Upper lobe of left lung (tissue), 6 donors: Measurements from ENCODE around the gene BTBD2. TPM values are rescaled to one million over a fixed set of nuclear protein-coding genes. Genes with fewer than 3 reads are reported as not detected.

Experiments used
- ATAC-seq, 2 donors: fragments of 200-7000 bp; cut with Tn5 transposase; one replicate each; pipeline ENCODE4 v1.9.1; 2022; ENCODE audit warnings: mild to moderate bottlenecking in 2 of 2, moderate library complexity in 2 of 2; ENCODE audit not compliant: low FRiP score in 2 of 2
- DNase-seq, 2 donors: peaks; one replicate each; pipeline ENCODE4 v3.0.0-alpha.2; 2019 to 2020
- H3K27ac ChIP-seq, 4 donors: fragments of 200-600 bp; sonication (generic); one replicate each; pipeline ENCODE4 v1.5.1; 2016 to 2019
- H3K27me3 ChIP-seq, 4 donors: fragments of 200-600 bp; sonication (generic); one replicate each; pipeline ENCODE4 v1.5.1; 2017 to 2019
- H3K36me3 ChIP-seq, 4 donors: fragments of 200-600 bp; sonication (generic); one replicate each; pipeline ENCODE4 v1.5.1; 2016 to 2019
- H3K4me1 ChIP-seq, 4 donors: fragments of 200-600 bp; sonication (generic); one replicate each; pipeline ENCODE4 v1.5.1; 2018 to 2019
- H3K4me3 ChIP-seq, 4 donors: fragments of 200-600 bp; sonication (generic); one replicate each; pipeline ENCODE4 v1.5.1; 2017 to 2019; ENCODE audit warnings: mild to moderate bottlenecking in 2 of 4, moderate library complexity in 1 of 4
- H3K9me3 ChIP-seq, 4 donors: fragments of 200-600 bp; sonication (generic); one replicate each; pipeline ENCODE4 v1.5.1; 2018 to 2019
- CTCF ChIP-seq, 6 experiments: fragments of 450-650 bp in 4 of 6; fragments of 200-600 bp in 2 of 6; sonication (generic) in 2 of 6; IDR thresholded peaks; one replicate each; pipeline ENCODE4 v1.5.1; 2016 to 2019; ENCODE audit warnings: antibody characterized with exemption in 6 of 6
- EP300 ChIP-seq, 4 donors: sonication (generic); formaldehyde crosslinking; IDR thresholded peaks; one replicate each; pipeline ENCODE4 v1.5.1; 2017; ENCODE audit warnings: antibody characterized with exemption in 4 of 4, control low read depth in 2 of 4
- POLR2A ChIP-seq, 4 donors: fragments of 450-650 bp; IDR thresholded peaks; one replicate each; pipeline ENCODE4 v1.5.1; 2016 to 2017; ENCODE audit warnings: antibody characterized with exemption in 4 of 4, mild to moderate bottlenecking in 2 of 4
- POLR2AphosphoS5 ChIP-seq, 2 donors: sonication (generic); formaldehyde crosslinking; IDR thresholded peaks; one replicate each; pipeline ENCODE4 v1.5.1; 2017; ENCODE audit warnings: antibody characterized with exemption in 2 of 2
- WGBS, 2 donors: methylation state at CpG; one replicate each; pipeline ENCODE4 v1.1.5; 2017 to 2018; 5-methylcytosine and 5-hydroxymethylcytosine counted together
- total RNA-seq, 6 donors: library from RNA; depleted of rRNA in 4 of 6; stranded (reverse); fragments of >200 nt in 4 of 6; gene quantifications; one replicate each; pipeline versions ENCODE4 v1.1.0 to v1.2.1, GENCODE V29; 2016 to 2021
- donor health status: DM: no; HTN: no; CAD: no; lungs with moderate emphysema.
- donor health status: DM: no; HTN: yes; CAD: no; lungs with severe emphysema.

The BTBD2 gene
- total RNA-seq, 6 donors from 2014 or later, result 49.0 to 87.3 (median 69.8) TPM

DNA sequence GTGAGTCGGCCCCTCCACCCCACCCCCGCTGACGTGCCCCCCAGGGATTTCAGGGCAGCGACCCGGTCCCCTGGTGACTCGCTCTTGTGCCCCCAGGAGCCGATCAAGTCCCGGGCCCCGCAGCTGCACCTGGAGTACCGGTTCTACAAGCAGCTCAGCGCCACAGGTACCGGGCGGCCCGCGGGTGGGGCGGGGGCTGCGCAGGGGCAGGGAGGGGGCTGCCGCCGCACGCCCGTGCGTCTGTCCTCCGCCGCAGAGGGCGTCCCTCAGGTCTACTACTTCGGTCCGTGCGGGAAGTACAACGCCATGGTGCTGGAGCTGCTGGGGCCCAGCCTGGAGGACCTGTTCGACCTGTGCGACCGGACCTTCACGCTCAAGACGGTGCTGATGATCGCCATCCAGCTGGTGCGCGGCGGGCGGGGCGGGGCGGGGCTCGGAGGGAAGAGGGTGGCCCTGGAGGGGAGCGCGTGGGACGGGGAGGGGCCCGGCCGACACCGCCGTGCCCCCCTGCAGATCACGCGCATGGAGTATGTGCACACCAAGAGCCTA lies 37.1 kb downstream of the BTBD2 start:
- WGBS, 2 donors, result 96% methylated on average over 37 to 46 of the region's 51 CpGs
- no peak for TF ChIP-seq EP300 (IDR thresholded peaks at IDR 0.05)
- no peak for TF ChIP-seq POLR2AphosphoS5 (IDR thresholded peaks at IDR 0.05)
- TF ChIP-seq POLR2A (IDR thresholded peaks at IDR 0.05), result no peak
- TF ChIP-seq CTCF (IDR thresholded peaks at IDR 0.05), result no peak
- Histone ChIP-seq H3K27ac (no peak overlapping the region), H3K36me3 (peaks cover 25 to 82% (median 60%) of the 10 kb centered on the region in 4 donors), H3K4me1 (no peaks in the 10 kb centered on the region), H3K4me3 (no peak overlapping the region), H3K27me3 (no peaks in the 10 kb centered on the region), H3K9me3 (no peaks in the 10 kb centered on the region)
- ATAC-seq (no peak), DNase-seq (peak in 1 of 2 donors; percentile 79)

DNA sequence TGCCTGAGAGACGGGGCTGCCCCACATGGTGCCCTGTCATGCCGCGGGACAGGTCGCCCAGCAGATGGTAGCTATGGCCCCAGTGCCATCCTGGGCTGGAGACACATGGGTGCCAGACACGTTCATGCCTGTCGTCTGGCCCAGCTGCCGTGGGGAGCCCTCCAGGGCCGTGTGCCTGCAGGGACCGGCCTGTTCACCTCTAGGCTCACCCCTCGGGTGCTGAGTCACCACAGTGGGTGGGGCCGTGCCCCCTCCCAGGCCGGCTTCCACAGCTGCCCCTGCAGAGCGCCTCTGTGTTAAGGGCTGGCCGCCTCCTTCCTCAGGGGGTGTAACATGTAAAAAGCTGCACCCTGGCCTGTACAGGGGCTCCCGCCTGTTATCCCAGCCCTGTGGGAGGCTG lies 38.4 kb downstream of the BTBD2 start:
- Histone ChIP-seq H3K27ac (no peak overlapping the region), H3K36me3 (peaks cover 25 to 74% (median 50%) of the 10 kb centered on the region in 4 donors), H3K4me1 (no peaks in the 10 kb centered on the region), H3K9me3 (no peaks in the 10 kb centered on the region), H3K4me3 (no peak overlapping the region), H3K27me3 (no peaks in the 10 kb centered on the region)
- no peak for TF ChIP-seq EP300 (IDR thresholded peaks at IDR 0.05)
- TF ChIP-seq CTCF (IDR thresholded peaks at IDR 0.05), result no peak
- TF ChIP-seq POLR2AphosphoS5 (IDR thresholded peaks at IDR 0.05), result no peak
- 80 to 98% methylated on average over 1 to 13 of the region's 15 CpGs for WGBS, 2 donors
- ATAC-seq (no peak), DNase-seq (peak in 1 of 2 donors; percentile 58)

GRCh38 chr19:1975162-1975480 lies 40.4 kb downstream of the BTBD2 start:
- no peaks in the 10 kb centered on the region for H3K27me3 ChIP-seq
- no peaks in the 10 kb centered on the region for H3K4me1 ChIP-seq
- peak in 1 of 2 donors; percentile 20 for ATAC-seq
- DNase-seq, result peak in 1 of 2 donors; percentile 82
- H3K9me3 ChIP-seq, result no peaks in the 10 kb centered on the region
- no peak overlapping the region for H3K4me3 ChIP-seq
- H3K27ac ChIP-seq, result no peak overlapping the region
- no peak for TF ChIP-seq POLR2A (IDR thresholded peaks at IDR 0.05)
- no peak for TF ChIP-seq EP300 (IDR thresholded peaks at IDR 0.05)
- no peak for TF ChIP-seq POLR2AphosphoS5 (IDR thresholded peaks at IDR 0.05)
- no peak for TF ChIP-seq CTCF (IDR thresholded peaks at IDR 0.05)
- H3K36me3 ChIP-seq, result peaks cover 20 to 66% (median 41%) of the 10 kb centered on the region in 4 donors
- WGBS, 2 donors, result 81 to 94% methylated on average over 12 to 20 of the region's 20 CpGs

- no peak overlapping the region for H3K27ac ChIP-seq
- 91 to 92% methylated on average over 12 to 28 of the region's 28 CpGs for WGBS, 2 donors
- TF ChIP-seq CTCF (IDR thresholded peaks at IDR 0.05) (no peak), POLR2A (IDR thresholded peaks at IDR 0.05) (no peak), POLR2AphosphoS5 (IDR thresholded peaks at IDR 0.05) (no peak), EP300 (IDR thresholded peaks at IDR 0.05) (no peak)
- ATAC-seq, result no peak
- H3K9me3 ChIP-seq, result no peaks in the 10 kb centered on the region
- H3K4me1 ChIP-seq, result no peaks in the 10 kb centered on the region
- H3K4me3 ChIP-seq, result no peak overlapping the region
- H3K27me3 ChIP-seq, result no peaks in the 10 kb centered on the region
- H3K36me3 ChIP-seq, result peaks cover 21 to 66% (median 41%) of the 10 kb centered on the region in 4 donors
- peak in 1 of 2 donors; percentile 46 for DNase-seq
Observed at GRCh38 chr19:1974381-1975161, 40.9 kb downstream of the BTBD2 start.
